HG03066 (cell line): ENCODE measurements around the gene CCNI.
"Not testable (repeated sequence)": the region's sequence is repeated elsewhere in the genome, so short reads cannot be mapped to it uniquely, and the experiment has no call there.

Source experiments
- ATAC-seq: cut with Tn5 transposase; IDR thresholded peaks from one replicate; pipeline ENCODE4 v1.9.1; 2021; ENCODE audit warnings: low read depth; ENCODE audit not compliant: unreplicated experiment

Gene CCNI, protein sequence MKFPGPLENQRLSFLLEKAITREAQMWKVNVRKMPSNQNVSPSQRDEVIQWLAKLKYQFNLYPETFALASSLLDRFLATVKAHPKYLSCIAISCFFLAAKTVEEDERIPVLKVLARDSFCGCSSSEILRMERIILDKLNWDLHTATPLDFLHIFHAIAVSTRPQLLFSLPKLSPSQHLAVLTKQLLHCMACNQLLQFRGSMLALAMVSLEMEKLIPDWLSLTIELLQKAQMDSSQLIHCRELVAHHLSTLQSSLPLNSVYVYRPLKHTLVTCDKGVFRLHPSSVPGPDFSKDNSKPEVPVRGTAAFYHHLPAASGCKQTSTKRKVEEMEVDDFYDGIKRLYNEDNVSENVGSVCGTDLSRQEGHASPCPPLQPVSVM

DNA sequence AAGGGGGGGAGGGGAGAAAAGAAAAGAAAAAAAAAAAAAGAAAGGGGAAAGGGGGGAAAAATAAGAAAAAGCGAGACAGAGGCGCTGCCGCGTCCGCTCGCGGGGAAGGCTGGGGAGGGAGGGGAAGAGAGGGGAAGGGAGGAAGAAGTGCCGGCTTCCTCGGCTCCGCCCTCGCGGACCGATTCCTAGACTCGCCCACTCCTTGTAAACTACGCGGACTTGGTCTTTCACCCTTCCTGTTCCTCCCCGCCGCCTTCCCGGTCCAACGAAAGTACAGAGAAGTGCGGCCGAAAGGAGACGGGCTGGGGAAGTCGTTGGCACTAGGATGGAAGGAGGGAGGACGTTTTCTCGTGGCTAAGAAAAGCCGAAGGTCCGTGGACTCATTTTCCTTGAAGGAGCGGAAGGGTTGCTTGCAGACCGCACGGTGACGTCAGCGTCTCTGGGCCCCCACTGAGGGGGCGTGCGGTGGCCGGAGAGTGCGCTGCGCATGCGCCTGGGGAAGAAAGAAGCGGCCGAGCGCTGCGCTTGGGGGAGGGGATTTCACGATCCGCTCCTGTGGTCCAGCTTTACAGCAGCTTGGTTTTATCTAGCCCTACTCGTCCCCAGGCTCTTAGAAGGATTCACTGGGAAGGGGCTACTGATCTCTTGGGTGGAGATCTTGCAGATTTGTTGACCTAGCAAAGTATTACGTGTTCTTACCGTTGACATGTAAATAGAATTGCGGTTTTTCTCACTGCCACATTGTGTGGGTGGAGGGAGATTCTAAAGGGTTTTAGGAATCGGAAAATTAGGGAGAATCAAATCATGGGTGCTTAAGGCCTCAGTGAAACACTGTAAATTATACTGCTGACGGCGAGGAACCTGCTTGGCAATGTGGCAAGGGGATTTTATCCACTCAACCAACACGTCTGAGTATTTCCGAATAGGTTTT, at the start of gene CCNI:
Gene CCNI (minus strand): TSS at position 121 of the 931 bp plus-strand sequence. CDS start 9,627 bp downstream, outside the sequence.
- peak; percentile 64 for ATAC-seq

DNA sequence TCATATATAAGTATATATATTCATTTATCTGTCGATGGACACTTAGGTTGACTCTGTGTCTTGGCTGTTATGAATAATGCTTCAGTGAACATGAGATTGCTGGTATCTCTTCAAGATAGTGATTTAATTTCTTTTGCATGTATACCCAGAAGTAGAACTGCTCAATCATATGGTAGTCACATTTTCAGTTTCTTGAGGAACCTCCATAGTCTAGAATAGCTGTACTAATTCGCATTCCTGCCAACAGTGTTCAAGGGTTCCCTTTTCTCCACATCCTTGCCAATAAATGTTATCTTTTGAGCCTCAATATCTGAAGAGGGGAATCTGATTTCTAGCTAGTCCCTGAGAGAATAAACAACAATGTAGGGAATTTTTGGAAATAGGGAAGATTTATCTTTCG, 48.8 kb upstream of the CCNI start:
- no peak for ATAC-seq

DNA sequence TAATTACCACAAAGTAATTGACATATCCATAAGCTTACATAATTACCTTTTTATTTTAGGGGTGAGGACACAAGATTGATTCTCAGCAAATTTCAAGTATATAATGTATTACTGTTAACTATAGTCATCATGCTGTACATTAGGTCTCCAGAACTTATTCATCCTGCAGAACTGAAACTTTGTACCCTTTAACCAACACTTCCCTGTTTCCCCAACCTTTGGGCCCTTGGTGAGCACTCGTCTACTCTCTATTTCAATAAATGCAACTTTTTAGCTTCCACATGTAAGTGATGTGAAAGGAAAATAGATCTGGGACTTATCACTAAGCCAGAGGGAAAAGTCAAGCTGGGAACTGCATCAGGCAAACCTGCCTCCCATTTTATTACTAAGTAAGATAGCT, 47.6 kb upstream of the CCNI start:
- ATAC-seq: no peak

DNA sequence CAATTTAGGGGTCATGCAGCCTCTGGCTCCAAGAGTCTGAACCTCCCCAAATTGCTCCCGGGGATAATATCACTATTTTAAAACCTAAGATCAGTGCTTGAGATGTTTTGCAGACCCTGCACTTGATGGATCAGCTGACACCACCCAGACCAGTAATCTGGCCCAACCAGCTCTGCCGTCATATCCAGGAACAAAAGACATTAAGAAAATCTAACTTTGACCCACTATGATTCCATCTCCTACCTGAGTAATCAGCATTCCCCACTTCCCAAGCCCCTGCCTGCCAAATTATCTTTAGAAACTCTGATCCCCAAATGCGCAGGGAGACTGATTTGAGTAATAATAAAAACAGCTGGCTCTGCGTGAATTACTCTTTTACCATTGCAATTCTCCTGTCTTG, 46.9 kb upstream of the CCNI start:
- ATAC-seq: no peak

DNA sequence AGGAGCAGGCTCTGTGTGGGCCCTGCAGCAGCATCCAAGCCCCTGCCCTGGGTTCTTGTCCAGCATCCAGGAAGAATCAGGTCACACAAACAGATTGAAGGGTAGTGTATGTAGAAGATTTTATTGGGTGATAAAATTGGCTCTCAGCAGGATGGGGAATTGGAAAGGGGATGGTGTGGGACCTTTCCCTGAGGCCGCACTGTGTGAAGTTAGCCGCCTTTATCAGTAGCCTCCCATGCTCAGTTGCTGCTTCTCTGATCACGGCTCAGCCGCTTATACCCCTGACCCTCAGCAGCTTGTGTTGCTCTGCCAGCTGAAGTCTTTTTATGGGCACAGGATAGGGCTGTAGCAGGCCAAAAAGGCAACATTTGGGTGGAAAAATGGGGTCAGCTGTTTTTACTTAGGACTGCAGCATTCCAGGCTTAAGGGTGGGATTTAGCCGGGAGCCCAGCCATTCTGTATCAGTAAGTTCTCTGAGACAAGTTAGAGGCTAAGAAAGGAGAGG, 46.0 kb upstream of the CCNI start:
- no peak for ATAC-seq

DNA sequence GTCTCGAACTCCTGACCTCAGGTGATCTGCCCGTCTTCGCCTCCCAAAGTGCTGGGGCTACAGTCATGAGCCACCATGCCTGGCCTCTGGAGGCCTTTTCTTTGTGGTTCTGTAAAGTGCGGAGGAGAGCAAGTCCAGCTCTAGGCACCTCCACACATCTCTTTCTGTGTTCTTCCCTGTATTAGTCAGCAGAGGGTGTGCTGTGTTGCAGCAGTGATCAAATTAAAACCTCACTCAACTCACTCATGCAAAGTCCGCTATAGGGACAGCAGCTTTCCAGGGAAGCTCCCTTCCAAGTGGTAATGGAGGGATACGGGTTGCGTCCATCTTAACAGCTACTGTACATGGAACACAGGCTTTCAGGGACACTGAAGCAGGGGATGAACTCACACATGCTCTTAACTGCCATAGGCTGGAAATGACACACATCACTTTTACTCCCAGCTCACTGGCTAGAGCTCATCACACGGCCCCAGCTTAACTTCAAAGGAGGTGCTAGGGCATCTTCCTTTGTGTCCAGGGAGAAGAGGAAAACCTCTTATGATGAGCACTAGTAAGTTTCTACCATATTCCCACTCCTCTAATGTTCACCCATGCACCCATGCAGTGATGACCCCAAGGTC, 45.2 kb upstream of the CCNI start:
- ATAC-seq: peak; percentile 63

DNA sequence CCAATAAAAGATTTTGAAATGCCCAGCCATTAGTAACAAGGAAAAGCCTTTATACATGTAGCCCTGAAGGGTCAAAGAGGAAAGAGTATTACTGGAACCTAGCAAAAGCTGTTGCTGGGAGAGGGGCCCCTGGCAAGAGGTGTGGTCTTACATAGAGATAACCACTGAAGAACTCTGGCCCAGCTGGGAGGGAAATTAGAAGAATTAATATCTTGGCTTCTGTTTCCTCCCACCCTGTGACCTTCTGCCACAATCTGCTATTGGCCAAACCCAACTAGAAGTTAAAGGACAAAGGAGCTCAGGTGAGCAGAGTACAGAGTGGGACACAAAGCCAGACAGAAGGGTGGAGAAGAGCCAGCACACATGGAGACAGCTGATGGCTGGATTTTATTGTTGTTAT, 41.9 kb upstream of the CCNI start:
- no peak for ATAC-seq

DNA sequence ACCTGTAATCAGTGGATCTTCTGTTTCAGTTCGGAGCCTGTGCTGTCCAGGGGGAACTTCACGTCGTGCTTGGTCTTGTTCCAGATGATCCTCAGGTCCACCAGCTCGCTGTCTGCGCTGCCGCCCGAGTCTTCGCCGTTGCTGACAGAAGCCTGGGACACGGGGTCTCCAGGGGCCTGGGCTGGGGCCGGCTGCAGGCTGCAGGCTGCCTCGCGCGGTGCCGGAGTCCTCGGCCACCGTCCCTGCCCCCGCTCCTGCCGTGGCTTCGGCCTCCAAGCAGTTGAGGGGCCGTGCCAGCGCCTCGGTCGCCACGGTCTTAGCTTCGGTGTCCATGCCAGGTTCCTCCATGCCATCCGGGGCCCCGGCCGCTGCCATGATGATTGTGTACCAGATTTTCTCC, 37.3 kb upstream of the CCNI start:
- ATAC-seq: no peak

DNA sequence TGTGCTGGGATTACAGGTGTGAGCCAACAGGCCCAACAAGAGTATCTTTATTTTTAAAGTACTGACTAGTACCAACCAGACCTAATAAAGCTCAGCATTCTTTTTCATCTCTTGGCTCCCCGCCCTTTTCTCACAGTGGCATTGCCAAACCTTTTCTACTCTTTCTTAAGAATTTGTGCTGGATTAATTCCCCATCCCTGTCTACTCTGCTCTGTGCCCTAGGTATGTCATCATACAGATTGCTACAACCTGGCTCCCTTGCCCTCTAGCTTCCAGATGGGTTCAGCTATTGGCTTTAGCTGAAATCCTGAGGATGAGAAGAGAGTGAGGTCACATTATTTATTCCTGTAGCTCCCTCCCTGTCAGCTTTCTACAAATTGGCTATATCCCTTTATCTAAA, 34.9 kb upstream of the CCNI start:
- no peak for ATAC-seq

DNA sequence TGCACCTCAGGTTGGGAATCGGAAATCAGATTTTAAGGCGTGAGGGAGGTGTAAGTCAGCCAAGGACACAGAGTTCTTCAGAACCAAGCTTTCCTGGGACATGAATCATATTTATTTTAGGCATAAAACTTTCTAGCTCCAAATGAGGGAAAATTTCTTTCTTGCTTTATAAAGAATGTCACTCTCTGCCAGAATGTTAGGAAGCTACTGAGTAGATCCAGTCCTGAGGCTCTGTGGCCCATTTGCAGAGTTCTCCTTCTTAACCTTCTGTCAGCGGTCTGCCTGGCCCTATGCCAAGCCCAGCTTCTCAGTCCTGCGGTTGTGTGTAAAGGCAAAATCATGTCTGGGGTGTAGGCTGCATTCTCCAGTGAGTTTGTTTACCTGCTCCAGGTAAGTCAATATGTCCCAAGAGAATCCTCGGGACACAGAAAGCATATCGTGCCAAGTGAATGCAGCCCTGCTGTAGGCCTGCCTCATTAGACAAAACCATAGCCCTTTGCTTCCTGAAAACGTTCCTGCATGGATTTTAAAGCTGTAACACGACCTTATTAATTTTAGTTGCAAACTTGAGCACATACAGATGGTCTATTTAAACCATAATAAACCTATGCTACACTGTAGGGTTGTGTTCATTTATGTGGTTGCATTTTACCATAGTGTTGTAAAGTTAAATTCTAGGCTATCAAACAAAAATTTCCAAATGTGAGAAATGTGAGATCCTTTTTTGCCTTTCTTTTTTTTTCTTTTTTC, 29.2 kb upstream of the CCNI start:
- no peak for ATAC-seq

DNA sequence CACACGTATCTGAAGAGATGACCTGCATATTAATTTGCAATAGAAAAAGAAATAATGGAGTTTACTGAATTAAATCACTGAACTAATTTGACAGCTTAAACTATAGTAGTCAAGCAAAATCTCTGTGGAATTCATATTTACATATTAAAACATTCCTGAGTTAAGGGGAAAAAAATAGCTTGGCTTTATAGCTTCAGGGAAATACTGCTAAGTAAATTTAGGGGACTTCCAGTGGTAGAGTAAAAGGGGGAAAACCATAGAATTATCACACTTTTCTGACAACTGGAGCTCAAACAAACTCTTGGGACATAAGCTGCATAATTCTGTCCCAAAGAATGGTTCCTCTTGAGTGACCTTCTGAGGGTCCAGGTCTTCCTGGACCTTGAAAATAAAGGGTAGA, 28.6 kb upstream of the CCNI start:
- no peak for ATAC-seq

DNA sequence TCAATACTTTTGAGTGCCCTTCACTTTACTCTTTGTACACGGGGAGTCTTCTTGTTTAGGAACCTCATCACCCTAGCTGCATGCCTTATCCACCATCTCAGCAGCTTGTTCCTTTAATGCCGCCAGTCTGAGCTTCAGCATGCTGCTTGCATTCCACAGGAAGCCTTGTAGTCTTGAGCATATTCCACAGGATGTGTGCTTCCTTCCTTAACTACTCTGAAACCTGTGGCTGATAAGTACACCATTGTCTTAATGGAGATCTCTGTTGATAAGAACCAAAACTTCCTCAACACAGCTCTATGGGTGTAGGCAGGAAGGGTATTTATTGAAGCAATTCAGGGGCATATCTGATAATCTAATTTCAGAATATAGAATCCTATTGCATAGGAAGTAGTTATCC, 24.4 kb upstream of the CCNI start:
- no peak for ATAC-seq

DNA sequence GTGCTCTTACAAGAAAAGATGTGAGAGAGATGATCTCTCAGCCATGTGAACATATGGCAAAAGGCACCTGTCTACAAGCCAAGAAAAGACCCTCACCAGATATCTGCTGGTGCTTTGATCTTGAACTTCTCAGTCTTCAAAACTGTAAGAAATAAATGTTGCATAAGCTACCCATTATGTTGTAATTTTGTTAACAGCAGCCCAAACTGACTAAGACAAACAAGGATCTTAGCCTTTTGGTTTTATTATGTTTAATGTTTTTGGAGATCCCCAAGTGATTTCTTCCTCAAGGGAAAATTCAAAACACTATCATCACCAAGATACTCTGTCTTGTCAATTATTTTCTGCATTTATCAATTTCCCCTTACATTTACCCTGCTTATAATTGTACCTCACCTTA, 21.8 kb upstream of the CCNI start:
- no peak for ATAC-seq

DNA sequence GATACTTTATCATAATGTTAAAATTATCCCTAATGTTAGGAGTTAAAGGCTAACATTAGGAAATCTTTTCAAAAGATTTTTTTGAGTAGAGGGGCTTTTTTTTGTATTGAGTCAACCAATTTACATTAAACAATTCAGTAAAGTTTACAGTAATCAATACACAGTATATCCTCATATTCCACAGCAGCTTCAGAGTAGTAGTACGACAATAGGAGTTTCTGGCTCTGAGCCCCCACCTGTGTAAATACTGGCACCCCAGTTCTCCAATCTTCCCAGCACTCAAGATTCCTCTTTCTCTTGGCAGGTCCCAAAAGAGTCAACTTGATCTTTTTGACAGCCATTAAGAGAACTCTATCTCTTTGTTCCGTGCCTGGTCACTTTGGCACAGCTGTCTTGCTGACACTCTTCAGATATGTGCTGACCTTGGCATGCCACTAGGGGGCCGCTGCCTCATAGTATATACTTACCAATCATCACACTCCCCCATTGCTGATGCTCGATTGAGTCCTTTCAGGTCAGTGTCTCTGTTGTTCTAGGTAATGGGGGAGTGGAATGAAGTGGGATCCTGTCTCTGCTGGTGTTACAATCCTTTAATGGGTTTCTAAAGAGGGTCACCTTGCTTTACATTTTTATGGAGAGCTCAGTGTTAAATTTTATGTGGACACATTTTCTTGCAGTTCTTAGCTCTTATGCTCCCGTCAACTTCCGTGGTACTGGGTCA, 19.5 kb upstream of the CCNI start:
- no peak for ATAC-seq

DNA sequence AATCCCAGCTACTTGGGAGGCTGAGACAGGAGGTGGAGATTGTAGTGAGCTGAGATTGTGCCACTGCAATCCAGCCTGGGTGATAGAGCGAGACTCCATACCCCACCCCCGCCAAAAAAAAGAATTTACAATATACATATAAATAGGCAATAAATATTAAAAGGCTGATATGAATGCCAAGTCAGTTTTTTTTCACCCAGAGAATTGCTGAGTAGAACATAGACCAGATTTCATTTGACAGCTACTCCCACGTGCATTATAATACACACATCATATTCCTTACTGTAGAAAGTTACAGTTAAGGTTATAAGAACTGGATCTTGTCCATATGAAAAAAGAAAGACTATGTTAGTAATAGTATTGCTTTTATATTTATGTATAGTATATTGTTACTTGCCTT, 18.7 kb upstream of the CCNI start:
- no peak for ATAC-seq

DNA sequence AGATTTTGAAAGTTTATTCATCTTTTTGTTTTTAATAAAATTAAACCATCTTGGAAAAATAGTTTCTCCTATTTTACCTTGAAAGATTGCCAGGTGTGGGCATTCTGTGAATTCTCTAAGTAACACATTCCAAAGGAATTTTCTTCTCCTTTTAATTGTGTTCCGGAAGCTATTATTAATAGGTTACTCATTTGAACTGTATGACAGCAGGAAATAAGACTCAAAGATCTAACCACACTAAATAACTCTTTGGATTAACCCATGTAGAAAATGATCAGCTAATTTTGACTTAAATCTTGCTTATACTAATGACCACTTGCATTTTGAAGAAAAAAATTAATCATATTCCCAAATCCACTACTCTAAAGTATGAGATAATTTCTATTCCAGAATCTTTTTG, 17.6 kb upstream of the CCNI start:
- ATAC-seq: no peak

DNA sequence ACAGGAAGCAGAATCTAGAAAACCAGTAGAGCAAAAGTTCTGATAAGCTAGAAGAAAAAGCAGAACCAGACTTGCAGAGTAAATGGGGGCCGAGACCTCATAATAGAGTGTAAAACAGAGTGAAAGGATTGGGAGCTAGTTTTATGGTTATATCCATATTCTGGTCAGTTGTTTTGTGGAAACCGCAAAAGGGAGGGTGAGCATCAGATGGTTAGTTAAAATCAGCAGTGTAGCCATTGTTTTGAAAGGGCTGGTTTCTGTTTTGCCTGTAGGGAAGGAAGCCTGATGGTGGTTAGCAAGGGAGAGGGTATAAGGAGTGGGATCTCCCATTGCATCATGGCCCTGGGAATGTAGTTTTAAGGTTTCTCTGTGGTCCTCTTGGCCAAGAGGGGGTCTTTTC, 17.2 kb upstream of the CCNI start:
- no peak for ATAC-seq

DNA sequence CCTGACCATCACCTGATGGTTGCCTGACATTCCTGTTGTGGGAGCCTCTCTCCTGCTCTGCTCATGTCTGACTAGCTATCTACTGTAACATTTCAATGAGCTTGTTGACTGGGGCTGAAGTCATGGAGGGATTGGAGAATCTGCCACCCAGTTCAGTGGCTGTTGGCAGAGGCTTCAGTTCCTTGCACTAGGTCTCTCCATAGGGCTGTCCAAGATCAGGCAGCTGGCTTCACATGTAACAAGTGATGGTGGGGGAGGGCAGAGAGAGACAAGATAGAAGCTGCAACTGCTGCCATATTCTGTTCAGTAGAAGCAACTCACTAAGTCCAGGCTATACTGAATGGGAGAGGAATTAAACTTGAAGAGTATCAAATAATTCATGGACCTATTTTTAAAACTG, 14.1 kb upstream of the CCNI start:
- ATAC-seq: no peak

DNA sequence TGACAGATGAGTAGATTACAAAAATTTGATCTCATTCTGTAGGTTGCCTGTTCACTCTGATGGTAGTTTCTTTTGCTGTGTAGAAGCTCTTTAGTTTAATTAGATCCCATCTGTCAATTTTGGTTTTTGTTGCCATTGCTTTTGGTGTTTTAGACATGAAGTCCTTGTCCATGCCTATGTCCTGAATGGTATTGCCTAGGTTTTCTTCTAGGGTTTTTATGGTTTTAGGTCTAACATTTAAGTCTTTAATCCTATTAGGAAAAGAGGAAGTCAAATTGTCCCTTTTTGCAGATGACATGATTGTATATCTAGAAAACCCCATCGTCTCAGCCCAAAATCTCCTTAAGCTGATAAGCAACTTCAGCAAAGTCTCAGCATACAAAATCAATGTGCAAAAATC, 11.2 kb upstream of the CCNI start:
- ATAC-seq: not testable (repeated sequence)
